Aorta (tissue), 5 donors: ENCODE data around the gene HMGN3. TPM values are rescaled to one million over a fixed set of nuclear protein-coding genes. Genes with fewer than 3 reads are reported as not detected.
A peak's percentile ranks its signal among the peaks of the same experiment; 100 is the strongest.
"Not testable (repeated sequence)": the region's sequence is repeated elsewhere in the genome, so short reads cannot be mapped to it uniquely, and the experiment has no call there.

ENCODE experiments used
- ATAC-seq: fragments of 200-7000 bp; cut with Tn5 transposase; one replicate; pipeline ENCODE4 v1.9.1; 2022; ENCODE audit warnings: moderate library complexity; ENCODE audit not compliant: low FRiP score
- DNase-seq, 2 donors: peaks; one replicate each; pipeline ENCODE4 v3.0.0-alpha.2; 2020
- H3K27ac ChIP-seq, 2 donors: one replicate each; pipeline ENCODE4 v1.5.1; 2013; ENCODE audit warnings: low read length in 2 of 2, mild to moderate bottlenecking in 2 of 2, moderate library complexity in 2 of 2, control low read depth in 1 of 2, inconsistent platforms in 1 of 2, low read depth in 1 of 2
- H3K27me3 ChIP-seq, 2 donors: one replicate each; pipeline ENCODE4 v1.6.1; 2013; ENCODE audit warnings: control low read depth in 1 of 2, low read length in 1 of 2, mild to moderate bottlenecking in 1 of 2, moderate library complexity in 1 of 2; ENCODE audit not compliant: insufficient read depth in 2 of 2, control insufficient read depth in 1 of 2
- H3K36me3 ChIP-seq, 2 donors: one replicate each; pipeline ENCODE4 v1.6.1; 2013; ENCODE audit warnings: control low read depth in 1 of 2, low read length in 1 of 2, mild to moderate bottlenecking in 1 of 2; ENCODE audit not compliant: insufficient read depth in 2 of 2, control insufficient read depth in 1 of 2
- H3K4me1 ChIP-seq, 2 donors: one replicate each; pipeline ENCODE4 v1.6.1; 2013; ENCODE audit warnings: low read length in 2 of 2, control low read depth in 1 of 2, mild to moderate bottlenecking in 1 of 2, moderate library complexity in 1 of 2; ENCODE audit not compliant: insufficient read depth in 2 of 2, control insufficient read depth in 1 of 2
- H3K4me3 ChIP-seq, 2 donors: one replicate each; pipeline ENCODE4 v1.5.1; 2013; ENCODE audit warnings: low read length in 2 of 2, control low read depth in 1 of 2, mild to moderate bottlenecking in 1 of 2
- H3K9me3 ChIP-seq: one replicate; pipeline ENCODE4 v1.6.1; 2013; ENCODE audit warnings: mild to moderate bottlenecking, low read length; ENCODE audit not compliant: control insufficient read depth
- WGBS, 2 donors: extraction: QIAGEN DNeasy Blood & Tissue Kit; methylation state at CpG; one replicate each; pipeline ENCODE4 v1.1.7; 2013; 5-methylcytosine and 5-hydroxymethylcytosine counted together
- intact Hi-C, 2 donors: fragments of 100-400 bp; cut with DNase I; formaldehyde crosslinking; loops; one replicate each; pipeline versions ENCODE4 v1.14.2 to v1.15.0; 2022
- polyA plus RNA-seq, 2 donors: library from polyadenylated mRNA; stranded (reverse); fragments of 200-250 nt; gene quantifications; one replicate each; pipeline ENCODE4 v1.2.3, GENCODE V29; 2013
- total RNA-seq, 2 donors: library from RNA; stranded (reverse); fragmentation: NEBNext Ultra II Directional; extraction: Animal tissue kit (Norgen Biotek cat#: 25700); gene quantifications; one replicate each; pipeline ENCODE4 v1.2.1, GENCODE V29; 2021
- donor health status: healthy with polysubstance abuse.
- donor health status: Bipolar disorder and iron deficiency.
- donor health status: DM: no; HTN: no; CAD: no.
- donor health status: DM: no; HTN: no; CAD: no.
- donor health status: DM: yes; HTN: yes; CAD: no.

HMGN3 gene
- total and polyA plus RNA-seq, 4 donors: 41.0 to 131 (median 73.7) TPM

DNA sequence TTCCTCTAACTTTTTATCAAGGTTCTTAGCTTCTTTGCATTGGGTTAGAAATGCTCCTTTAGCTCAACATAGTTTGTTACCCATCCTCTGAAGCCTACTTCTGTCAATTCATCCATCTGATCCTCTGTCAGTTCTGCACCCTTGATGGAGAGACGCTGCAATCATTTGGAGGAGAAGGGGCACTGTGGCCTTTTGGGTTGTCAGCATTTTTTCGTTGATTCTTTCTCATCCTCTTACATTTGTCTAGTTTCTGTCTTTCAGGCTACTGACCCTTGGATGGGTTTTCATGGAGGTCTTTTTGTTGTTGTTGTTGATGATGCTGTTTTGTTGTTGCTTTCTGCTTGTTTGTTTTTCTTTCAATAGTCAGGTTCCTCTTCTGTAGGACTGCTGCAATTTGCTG, 26.3 kb upstream of the HMGN3 start:
- intact Hi-C loops: no loop called here
- no peak for DNase-seq
- ATAC-seq: no peak
- H3K36me3 ChIP-seq: no peaks in the 10 kb centered on the region
- no peak overlapping the region for H3K4me3 ChIP-seq
- no peak overlapping the region for H3K27ac ChIP-seq
- 87 to 92% methylated on average over 2 of the region's 2 CpGs for WGBS, 2 donors
- H3K27me3 ChIP-seq: no peaks in the 10 kb centered on the region
- H3K9me3 ChIP-seq: no peaks in the 10 kb centered on the region
- H3K4me1 ChIP-seq: peaks cover 0 to 3% of the 10 kb centered on the region in 2 donors

DNA sequence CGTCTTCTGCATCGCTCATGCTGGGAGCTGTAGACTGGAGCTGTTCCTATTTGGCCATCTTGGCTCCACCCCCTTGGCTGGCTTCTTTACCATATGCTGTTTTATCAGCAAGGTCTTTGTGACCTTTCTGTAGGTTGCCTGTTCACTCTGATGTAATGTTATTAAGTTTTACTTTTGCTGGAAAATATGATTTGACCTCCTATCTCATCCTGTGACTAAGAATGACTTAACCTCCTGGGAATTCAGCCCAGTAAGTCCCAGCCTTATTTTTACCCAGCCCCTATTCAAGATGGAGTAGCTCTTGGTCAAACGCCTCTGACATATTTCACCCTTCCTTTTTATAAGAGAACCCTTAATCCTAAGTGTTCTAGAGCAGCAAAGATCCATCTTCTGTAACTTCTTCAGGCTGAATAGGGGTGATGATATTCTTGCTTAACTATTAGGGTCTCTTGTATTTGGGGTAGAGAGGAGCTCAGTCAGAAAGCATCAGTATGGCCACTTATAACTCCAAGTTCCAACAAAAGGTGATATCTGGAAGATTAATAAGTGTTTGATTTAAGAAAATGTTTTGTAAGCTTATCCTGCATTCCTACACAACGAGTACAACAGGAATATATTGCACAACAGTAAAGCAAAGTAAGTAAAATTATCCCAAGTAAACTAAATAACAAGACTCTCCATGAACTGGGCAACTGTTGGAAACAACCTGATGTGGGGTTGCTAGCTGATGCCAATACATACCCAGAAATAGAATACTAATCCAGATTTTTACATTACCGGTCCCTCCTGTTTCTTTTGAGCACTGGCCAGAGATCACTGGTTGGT, 23.1 kb upstream of the HMGN3 start:
- WGBS, 2 donors: 36 to 44% methylated on average over 5 of the region's 5 CpGs
- intact Hi-C loops: no loop called here
- ATAC-seq (no peak), DNase-seq (peak in 1 of 2 donors; percentile 41)
- Histone ChIP-seq H3K27me3 (no peaks in the 10 kb centered on the region), H3K9me3 (no peaks in the 10 kb centered on the region), H3K4me3 (no peak overlapping the region), H3K36me3 (no peaks in the 10 kb centered on the region), H3K4me1 (peaks cover 0 to 3% of the 10 kb centered on the region in 2 donors), H3K27ac (no peak overlapping the region)

DNA sequence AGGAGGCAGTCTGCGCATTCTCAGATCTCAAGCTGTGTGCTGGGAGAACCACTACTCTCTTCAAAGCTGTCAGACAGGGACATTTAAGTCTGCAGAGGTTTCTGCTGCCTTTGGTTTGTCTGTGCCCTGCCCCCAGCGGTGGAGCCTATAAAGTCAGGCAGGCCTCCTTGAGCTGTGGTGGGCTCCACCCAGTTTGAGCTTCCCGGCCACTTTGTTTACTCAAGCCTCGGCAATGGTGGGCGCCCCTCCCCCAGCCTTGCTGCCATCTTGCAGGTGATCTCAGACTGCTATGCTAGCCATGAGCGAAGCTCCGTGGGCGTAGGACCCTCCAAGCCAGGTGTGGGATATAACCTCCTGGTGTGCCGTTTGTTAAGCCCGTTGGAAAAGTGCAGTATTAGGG, 22.3 kb upstream of the HMGN3 start:
- H3K4me1 ChIP-seq, H3K36me3 ChIP-seq, intact Hi-C loops, ATAC-seq, H3K27ac ChIP-seq, H3K27me3 ChIP-seq, H3K4me3 ChIP-seq, H3K9me3 ChIP-seq: not testable (repeated sequence)
- 74 to 81% methylated on average over 10 of the region's 10 CpGs for WGBS, 2 donors
- DNase-seq: peak in 1 of 2 donors; percentile 60

DNA sequence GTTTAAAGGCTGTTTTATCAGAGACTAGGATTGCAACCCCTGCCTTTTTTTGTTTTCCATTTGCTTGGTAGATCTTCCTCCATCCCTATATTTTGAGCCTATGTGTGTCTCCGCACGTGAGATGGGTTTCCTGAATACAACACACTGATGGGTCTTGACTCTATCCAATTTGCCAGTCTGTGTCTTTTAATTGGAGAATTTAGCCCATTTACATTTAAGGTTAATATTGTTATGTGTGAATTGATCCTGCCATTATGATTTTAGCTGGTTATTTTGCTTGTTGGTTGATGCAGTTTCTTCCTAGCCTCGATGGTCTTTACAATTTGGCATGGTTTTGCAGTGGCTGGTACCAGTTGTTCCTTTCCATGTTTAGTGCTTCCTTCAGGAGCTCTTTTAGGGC, 20.6 kb upstream of the HMGN3 start:
- ATAC-seq, H3K36me3 ChIP-seq, H3K27ac ChIP-seq, H3K4me3 ChIP-seq, H3K27me3 ChIP-seq, intact Hi-C loops, H3K4me1 ChIP-seq, DNase-seq, H3K9me3 ChIP-seq: not testable (repeated sequence)
- WGBS, 2 donors: 88 to 89% methylated on average over 3 of the region's 3 CpGs

DNA sequence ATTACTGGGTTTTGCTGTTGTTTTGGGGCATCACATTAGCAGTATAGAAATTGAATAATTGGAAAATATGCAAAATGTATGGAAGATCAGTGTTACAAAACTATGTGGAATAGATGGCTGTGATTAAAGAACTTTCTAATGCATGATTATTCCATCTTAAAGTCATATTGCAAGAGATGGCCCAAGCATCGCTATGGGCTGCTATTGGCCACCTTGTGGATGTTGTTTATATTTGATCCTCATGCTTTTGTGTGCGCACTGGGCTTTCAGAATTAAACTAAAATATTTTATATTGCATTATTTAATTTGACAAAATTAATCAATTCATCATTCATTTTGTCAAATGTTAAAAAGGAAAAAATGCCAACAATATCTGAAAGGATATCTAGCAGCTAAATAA, 16.1 kb upstream of the HMGN3 start:
- WGBS, 2 donors: 77 to 78% methylated on average over 2 of the region's 2 CpGs
- no peak for ATAC-seq
- no peaks in the 10 kb centered on the region for H3K27me3 ChIP-seq

DNA sequence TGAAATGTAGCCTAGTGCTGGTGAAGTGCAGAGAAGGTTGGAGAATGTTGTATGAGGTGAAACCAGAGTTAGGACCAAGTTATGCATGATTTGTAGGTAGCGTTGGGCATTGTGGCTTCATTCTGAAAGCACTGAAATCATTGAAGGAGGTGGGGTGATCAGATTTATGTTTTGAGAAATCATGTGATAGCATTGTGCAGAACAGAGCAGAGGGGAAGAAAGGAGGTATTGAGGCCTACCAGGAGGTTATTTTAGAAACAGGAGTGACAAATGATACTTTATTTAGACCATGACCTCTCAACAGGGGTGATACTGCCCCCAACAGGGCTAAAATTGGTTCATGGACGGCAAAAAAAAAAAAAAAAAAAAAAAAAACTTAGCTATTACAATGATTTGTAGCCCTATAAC, 15.6 kb upstream of the HMGN3 start:
- no peaks in the 10 kb centered on the region for H3K27me3 ChIP-seq
- no peaks in the 10 kb centered on the region for H3K36me3 ChIP-seq
- H3K4me1 ChIP-seq: no peaks in the 10 kb centered on the region
- ATAC-seq: no peak
- no peaks in the 10 kb centered on the region for H3K9me3 ChIP-seq
- DNase-seq: no peak
- intact Hi-C loops: no loop called here
- WGBS, 2 donors: 48 to 50% methylated on average over 2 of the region's 2 CpGs
- no peak overlapping the region for H3K4me3 ChIP-seq
- H3K27ac ChIP-seq: no peak overlapping the region

More for the DNA sequence above, 16.1 kb upstream of the HMGN3 start:
- H3K4me3 ChIP-seq: no peak overlapping the region
- H3K36me3 ChIP-seq: no peaks in the 10 kb centered on the region
- DNase-seq: no peak
- no peaks in the 10 kb centered on the region for H3K9me3 ChIP-seq
- H3K27ac ChIP-seq: no peak overlapping the region
- intact Hi-C loops: no loop called here
- H3K4me1 ChIP-seq: no peaks in the 10 kb centered on the region

DNA sequence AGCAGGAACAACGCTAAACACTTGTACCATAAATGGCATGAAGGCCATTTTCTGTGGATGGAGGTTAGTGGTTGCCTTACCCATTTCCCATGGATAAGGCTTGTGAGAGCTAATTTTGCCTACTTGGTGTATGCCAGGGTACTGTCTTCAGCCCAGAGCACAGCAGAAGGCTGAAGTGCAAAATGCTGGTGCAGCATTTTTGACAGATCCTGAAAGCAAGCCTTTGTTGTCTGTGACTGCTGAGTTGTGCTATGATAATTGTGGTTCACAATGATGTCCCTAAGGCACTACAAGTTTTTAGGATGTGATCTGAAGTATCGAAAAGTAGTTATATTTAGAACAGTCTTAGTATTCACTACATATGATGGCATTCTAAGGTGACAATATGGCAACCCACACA, 14.7 kb upstream of the HMGN3 start:
- WGBS, 2 donors: 74 to 80% methylated on average over 2 of the region's 2 CpGs
- no peak overlapping the region for H3K27ac ChIP-seq

DNA sequence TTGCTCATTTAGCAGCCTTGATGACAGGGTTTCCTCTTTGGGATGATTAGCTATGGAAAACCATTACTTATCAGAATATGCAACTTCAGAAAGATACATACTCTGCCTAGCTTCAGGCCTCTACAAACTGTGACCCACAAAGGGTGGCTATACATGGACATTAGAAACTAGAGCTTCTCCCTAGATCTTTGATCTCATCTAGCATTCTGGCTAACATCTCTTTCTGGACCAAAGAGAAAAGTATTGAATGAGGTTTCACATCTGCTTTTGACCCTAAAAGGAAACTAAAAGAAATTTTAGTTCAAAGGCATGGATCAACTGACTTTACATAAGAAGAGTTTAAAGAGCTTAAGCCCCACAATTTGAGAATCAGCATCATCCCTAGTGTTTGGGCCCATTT, 12.4 kb upstream of the HMGN3 start:
- no peaks in the 10 kb centered on the region for H3K9me3 ChIP-seq
- H3K4me1 ChIP-seq: no peaks in the 10 kb centered on the region
- no peaks in the 10 kb centered on the region for H3K36me3 ChIP-seq
- ATAC-seq: no peak
- intact Hi-C loops: no loop called here
- no peak overlapping the region for H3K27ac ChIP-seq
- no peak for DNase-seq
- no peak overlapping the region for H3K4me3 ChIP-seq
- H3K27me3 ChIP-seq: no peaks in the 10 kb centered on the region

More for the DNA sequence above, 14.7 kb upstream of the HMGN3 start:
- ATAC-seq (no peak), DNase-seq (no peak)
- intact Hi-C loops: no loop called here
- Histone ChIP-seq H3K4me1 (no peaks in the 10 kb centered on the region), H3K4me3 (no peak overlapping the region), H3K36me3 (no peaks in the 10 kb centered on the region), H3K27me3 (no peaks in the 10 kb centered on the region), H3K9me3 (no peaks in the 10 kb centered on the region)

DNA sequence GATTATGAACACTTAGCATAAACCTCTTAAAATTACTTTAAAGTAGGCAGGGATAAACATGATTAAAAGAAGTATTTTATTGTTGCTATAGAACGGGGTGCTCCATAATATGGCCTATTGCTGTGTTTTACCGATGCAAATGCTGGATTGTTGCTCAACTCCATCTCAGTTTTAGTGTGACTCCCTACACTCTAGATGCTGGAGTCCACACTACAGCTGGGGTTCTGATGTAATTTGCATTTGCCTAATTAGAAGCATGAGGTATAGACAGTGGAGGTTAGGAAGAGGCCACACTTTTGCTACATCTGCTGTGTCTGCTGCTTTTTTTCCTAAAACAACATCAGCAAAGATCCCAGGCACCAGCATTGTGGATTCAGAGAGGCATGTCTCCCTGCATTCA, 6.7 kb upstream of the HMGN3 start:
- Histone ChIP-seq H3K4me3 (no peak overlapping the region), H3K27me3 (no peaks in the 10 kb centered on the region), H3K4me1 (no peaks in the 10 kb centered on the region), H3K9me3 (no peaks in the 10 kb centered on the region), H3K36me3 (no peaks in the 10 kb centered on the region), H3K27ac (no peak overlapping the region)
- WGBS, 2 donors: 76 to 77% methylated on average over 2 of the region's 2 CpGs
- ATAC-seq: no peak
- intact Hi-C loops: no loop called here
- DNase-seq: no peak
